Keratinocyte (primary cell): ENCODE results near the gene CLDN18. TPM values are rescaled to one million over a fixed set of nuclear protein-coding genes. Genes with fewer than 3 reads are reported as not detected.

Source experiments
- DNase-seq: peaks from one replicate; pipeline ENCODE4 v3.0.0-alpha.2; 2011; ENCODE audit warnings: low read depth, missing footprints, low spot score
- FAIRE-seq: peaks from 2 replicates; lab custom pipeline; 2011; peaks lifted over from hg19 to GRCh38; lab: Jason Lieb, UNC
- H2AFZ ChIP-seq: 2 replicates; pipeline ENCODE4 v1.6.0; 2012; ENCODE audit warnings: low read length, control low read depth, inconsistent platforms; ENCODE audit not compliant: control insufficient read depth
- H3K27ac ChIP-seq: 2 replicates; pipeline ENCODE4 v1.5.1; 2011; ENCODE audit warnings: low read length; ENCODE audit not compliant: control insufficient read depth, insufficient read depth
- H3K27me3 ChIP-seq: 3 replicates; pipeline ENCODE4 v1.6.0; 2011; ENCODE audit warnings: low read length; ENCODE audit not compliant: control insufficient read depth, insufficient read depth; ENCODE audit errors: extremely low read depth
- H3K36me3 ChIP-seq, 2 experiments: 2 replicates in 1 of 2; 3 replicates in 1 of 2; pipeline ENCODE4 v1.5.1; 2011; ENCODE audit warnings: low read length in 2 of 2, mild to moderate bottlenecking in 1 of 2; ENCODE audit not compliant: control insufficient read depth in 2 of 2, insufficient read depth in 2 of 2; ENCODE audit errors: extremely low read depth in 1 of 2
- H3K4me1 ChIP-seq: 3 replicates; pipeline ENCODE4 v1.5.1; 2011; ENCODE audit warnings: low read length; ENCODE audit not compliant: control insufficient read depth, insufficient read depth; ENCODE audit errors: extremely low read depth
- H3K4me2 ChIP-seq: 3 replicates; pipeline ENCODE4 v1.6.0; 2011; ENCODE audit warnings: low read depth, low read length; ENCODE audit not compliant: control insufficient read depth, insufficient read depth; ENCODE audit errors: extremely low read depth
- H3K4me3 ChIP-seq, 3 experiments: fragments of 200-600 bp in 1 of 3; sonication (generic) in 1 of 3; 2 replicates in 2 of 3; 3 replicates in 1 of 3; pipeline ENCODE4 v1.5.1; 2011 to 2016; ENCODE audit warnings: low read length in 3 of 3, mild to moderate bottlenecking in 3 of 3, control low read depth in 2 of 3, inconsistent platforms in 1 of 3, low read depth in 1 of 3, mixed read lengths in 1 of 3, mixed run types in 1 of 3, moderate library complexity in 1 of 3; ENCODE audit not compliant: control insufficient read depth in 2 of 3, insufficient read depth in 2 of 3; ENCODE audit errors: extremely low read depth in 1 of 3
- H3K79me2 ChIP-seq: 2 replicates; pipeline ENCODE4 v1.6.0; 2012; ENCODE audit warnings: low read length; ENCODE audit not compliant: control insufficient read depth, insufficient read depth
- H3K9ac ChIP-seq: 3 replicates; pipeline ENCODE4 v1.6.0; 2011; ENCODE audit warnings: low read length; ENCODE audit not compliant: control insufficient read depth, insufficient read depth; ENCODE audit errors: extremely low read depth
- H3K9me1 ChIP-seq: 3 replicates; pipeline ENCODE4 v1.6.0; 2011; ENCODE audit warnings: low read length; ENCODE audit not compliant: control insufficient read depth, insufficient read depth; ENCODE audit errors: extremely low read depth
- H3K9me3 ChIP-seq: 2 replicates; pipeline ENCODE4 v1.5.1; 2012; ENCODE audit warnings: low read depth, low read length; ENCODE audit not compliant: control insufficient read depth
- H4K20me1 ChIP-seq: 3 replicates; pipeline ENCODE4 v1.6.0; 2011; ENCODE audit warnings: low read length; ENCODE audit not compliant: control insufficient read depth, insufficient read depth; ENCODE audit errors: extremely low read depth
- EZH2 ChIP-seq: IDR thresholded peaks from one replicate; pipeline ENCODE4 v1.6.1; 2012; ENCODE audit warnings: inconsistent platforms, mild to moderate bottlenecking, low read length, moderate library complexity
- dilution Hi-C: fragments of 300-500 bp; cut with MboI; formaldehyde crosslinking; loops from one replicate; pipeline ENCODE4 v1.7.0; 2020; ENCODE audit warnings: low sequenced_read_pairs; ENCODE audit not compliant: extremely low pct_ligation_motif_present
- polyA plus RNA-seq, 5 experiments: library from polyadenylated mRNA; depleted of rRNA in 3 of 5; stranded (reverse) in 3 of 5; stranded (forward) in 1 of 5; unstranded in 1 of 5; fragments of >200 nt; gene quantifications; 1 replicate in 1 of 5; 2 replicates in 3 of 5; 3 replicates in 1 of 5; pipeline versions ENCODE4 v1.2.1 to v1.2.3, GENCODE V29; 2011 to 2012; ENCODE audit warnings: missing spikeins in 2 of 5, low read depth in 1 of 5, low replicate concordance in 1 of 5
- TF ChIP-seq, protein P1 (sequence below), 3 experiments: IDR thresholded peaks in 1 of 3; conservative IDR thresholded peaks in 1 of 3; optimal IDR thresholded peaks in 1 of 3; 2 replicates in 2 of 3; 3 replicates in 1 of 3; pipeline versions ENCODE3 to v1.5.1; 2011; ENCODE audit warnings: low read length in 3 of 3, mild to moderate bottlenecking in 3 of 3, moderate library complexity in 2 of 3, control low read depth in 1 of 3, inconsistent platforms in 1 of 3; ENCODE audit not compliant: insufficient read depth in 2 of 3; ENCODE audit errors: extremely low read depth in 1 of 3

The CLDN18 gene
- polyA plus RNA-seq, 1 donor (not counting 4 experiments of a cell fraction or from before 2014, with no cell fraction given) = not detected

DNA sequence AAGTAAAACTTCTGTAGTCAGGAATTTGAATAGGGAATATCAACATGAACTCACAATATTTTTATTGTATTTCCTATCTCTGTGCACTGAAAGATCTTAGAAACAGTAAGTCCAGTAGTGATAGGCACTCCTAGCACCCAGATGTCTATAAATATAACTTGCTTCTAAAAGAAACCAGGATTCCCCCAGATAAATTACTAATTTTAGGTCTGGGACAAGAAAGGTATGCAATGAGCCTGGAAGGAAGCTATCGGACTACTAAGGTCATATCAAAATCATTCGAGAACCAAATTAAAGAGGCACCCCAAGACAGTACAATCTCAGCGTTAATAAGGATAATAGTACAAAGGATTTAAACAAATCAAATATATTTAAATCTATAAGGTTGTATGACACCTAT, 47.4 kb downstream of the CLDN18 start:
- no peaks in the 10 kb centered on the region for H3K9me1 ChIP-seq
- no peaks in the 10 kb centered on the region for H3K36me3 ChIP-seq
- H3K9ac ChIP-seq = no peak overlapping the region
- no peaks in the 10 kb centered on the region for H3K4me1 ChIP-seq
- no peak overlapping the region for H3K4me3 ChIP-seq
- dilution Hi-C loops = no loop called here
- TF ChIP-seq EZH2 = no peak
- TF ChIP-seq, protein P1, sequence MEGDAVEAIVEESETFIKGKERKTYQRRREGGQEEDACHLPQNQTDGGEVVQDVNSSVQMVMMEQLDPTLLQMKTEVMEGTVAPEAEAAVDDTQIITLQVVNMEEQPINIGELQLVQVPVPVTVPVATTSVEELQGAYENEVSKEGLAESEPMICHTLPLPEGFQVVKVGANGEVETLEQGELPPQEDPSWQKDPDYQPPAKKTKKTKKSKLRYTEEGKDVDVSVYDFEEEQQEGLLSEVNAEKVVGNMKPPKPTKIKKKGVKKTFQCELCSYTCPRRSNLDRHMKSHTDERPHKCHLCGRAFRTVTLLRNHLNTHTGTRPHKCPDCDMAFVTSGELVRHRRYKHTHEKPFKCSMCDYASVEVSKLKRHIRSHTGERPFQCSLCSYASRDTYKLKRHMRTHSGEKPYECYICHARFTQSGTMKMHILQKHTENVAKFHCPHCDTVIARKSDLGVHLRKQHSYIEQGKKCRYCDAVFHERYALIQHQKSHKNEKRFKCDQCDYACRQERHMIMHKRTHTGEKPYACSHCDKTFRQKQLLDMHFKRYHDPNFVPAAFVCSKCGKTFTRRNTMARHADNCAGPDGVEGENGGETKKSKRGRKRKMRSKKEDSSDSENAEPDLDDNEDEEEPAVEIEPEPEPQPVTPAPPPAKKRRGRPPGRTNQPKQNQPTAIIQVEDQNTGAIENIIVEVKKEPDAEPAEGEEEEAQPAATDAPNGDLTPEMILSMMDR (optimal IDR thresholded peaks at IDR 0.05 in 1 of 3, IDR thresholded peaks at IDR 0.05 in 1 of 3, conservative IDR thresholded peaks at IDR 0.05 in 1 of 3; ENCODE audit: extremely low read depth in 1 of 3, insufficient read depth in 2 of 3, low read length in 3 of 3) = no peak
- no peaks in the 10 kb centered on the region for H3K79me2 ChIP-seq
- no peak overlapping the region for H3K4me2 ChIP-seq
- FAIRE-seq (no peak), DNase-seq (no peak)
- H3K9me3 ChIP-seq = no peaks in the 10 kb centered on the region
- no peak overlapping the region for H2AFZ ChIP-seq
- H3K27me3 ChIP-seq = no peaks in the 10 kb centered on the region
- no peaks in the 10 kb centered on the region for H4K20me1 ChIP-seq
- H3K27ac ChIP-seq = no peak overlapping the region

DNA sequence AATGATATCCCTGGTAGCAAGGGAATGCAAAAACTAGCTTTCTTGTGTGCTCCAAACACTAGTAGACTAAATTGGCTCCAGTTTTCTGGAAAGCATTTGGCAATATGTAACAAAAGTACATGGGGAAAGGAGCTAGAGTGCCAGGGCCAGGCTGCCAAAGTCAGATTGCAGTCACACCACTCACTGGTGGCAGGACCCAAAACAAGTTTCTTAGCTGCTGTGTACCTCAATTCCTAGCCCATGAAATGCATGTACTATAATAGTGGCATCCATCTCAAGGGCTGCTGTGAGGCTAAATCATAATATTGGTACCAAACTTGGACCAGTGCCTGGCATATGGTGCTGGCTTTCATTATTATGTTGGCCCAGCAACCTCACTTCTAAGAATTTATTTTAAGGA, 49.3 kb downstream of the CLDN18 start:
- Histone ChIP-seq H3K4me3 (no peak overlapping the region), H3K27me3 (no peaks in the 10 kb centered on the region), H3K79me2 (no peaks in the 10 kb centered on the region), H3K9me3 (no peaks in the 10 kb centered on the region), H3K4me1 (no peaks in the 10 kb centered on the region), H3K27ac (no peak overlapping the region), H4K20me1 (no peaks in the 10 kb centered on the region), H3K36me3 (peaks cover 0 to 5% of the 10 kb centered on the region in 2 experiments), H3K4me2 (no peak overlapping the region), H3K9me1 (no peaks in the 10 kb centered on the region), H2AFZ (no peak overlapping the region), H3K9ac (no peak overlapping the region)
- TF ChIP-seq EZH2 = no peak
- TF ChIP-seq, protein P1 (optimal IDR thresholded peaks at IDR 0.05 in 1 of 3, IDR thresholded peaks at IDR 0.05 in 1 of 3, conservative IDR thresholded peaks at IDR 0.05 in 1 of 3; ENCODE audit: extremely low read depth in 1 of 3, insufficient read depth in 2 of 3, low read length in 3 of 3) = no peak
- dilution Hi-C loops = no loop called here
- no peak for FAIRE-seq
- DNase-seq = no peak
